NCI-H1694 treated with DMSO at 0.1 percent for 48 hours (cell line): ENCODE results near the gene SMARCA5.
"Not testable (repeated sequence)": the region's sequence is repeated elsewhere in the genome, so short reads cannot be mapped to it uniquely, and the experiment has no call there.

Experiments
- DNase-seq: peaks from one replicate; lab custom pipeline; 2025; lab: John Stamatoyannopoulos, UW

SMARCA5 gene, protein sequence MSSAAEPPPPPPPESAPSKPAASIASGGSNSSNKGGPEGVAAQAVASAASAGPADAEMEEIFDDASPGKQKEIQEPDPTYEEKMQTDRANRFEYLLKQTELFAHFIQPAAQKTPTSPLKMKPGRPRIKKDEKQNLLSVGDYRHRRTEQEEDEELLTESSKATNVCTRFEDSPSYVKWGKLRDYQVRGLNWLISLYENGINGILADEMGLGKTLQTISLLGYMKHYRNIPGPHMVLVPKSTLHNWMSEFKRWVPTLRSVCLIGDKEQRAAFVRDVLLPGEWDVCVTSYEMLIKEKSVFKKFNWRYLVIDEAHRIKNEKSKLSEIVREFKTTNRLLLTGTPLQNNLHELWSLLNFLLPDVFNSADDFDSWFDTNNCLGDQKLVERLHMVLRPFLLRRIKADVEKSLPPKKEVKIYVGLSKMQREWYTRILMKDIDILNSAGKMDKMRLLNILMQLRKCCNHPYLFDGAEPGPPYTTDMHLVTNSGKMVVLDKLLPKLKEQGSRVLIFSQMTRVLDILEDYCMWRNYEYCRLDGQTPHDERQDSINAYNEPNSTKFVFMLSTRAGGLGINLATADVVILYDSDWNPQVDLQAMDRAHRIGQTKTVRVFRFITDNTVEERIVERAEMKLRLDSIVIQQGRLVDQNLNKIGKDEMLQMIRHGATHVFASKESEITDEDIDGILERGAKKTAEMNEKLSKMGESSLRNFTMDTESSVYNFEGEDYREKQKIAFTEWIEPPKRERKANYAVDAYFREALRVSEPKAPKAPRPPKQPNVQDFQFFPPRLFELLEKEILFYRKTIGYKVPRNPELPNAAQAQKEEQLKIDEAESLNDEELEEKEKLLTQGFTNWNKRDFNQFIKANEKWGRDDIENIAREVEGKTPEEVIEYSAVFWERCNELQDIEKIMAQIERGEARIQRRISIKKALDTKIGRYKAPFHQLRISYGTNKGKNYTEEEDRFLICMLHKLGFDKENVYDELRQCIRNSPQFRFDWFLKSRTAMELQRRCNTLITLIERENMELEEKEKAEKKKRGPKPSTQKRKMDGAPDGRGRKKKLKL

DNA sequence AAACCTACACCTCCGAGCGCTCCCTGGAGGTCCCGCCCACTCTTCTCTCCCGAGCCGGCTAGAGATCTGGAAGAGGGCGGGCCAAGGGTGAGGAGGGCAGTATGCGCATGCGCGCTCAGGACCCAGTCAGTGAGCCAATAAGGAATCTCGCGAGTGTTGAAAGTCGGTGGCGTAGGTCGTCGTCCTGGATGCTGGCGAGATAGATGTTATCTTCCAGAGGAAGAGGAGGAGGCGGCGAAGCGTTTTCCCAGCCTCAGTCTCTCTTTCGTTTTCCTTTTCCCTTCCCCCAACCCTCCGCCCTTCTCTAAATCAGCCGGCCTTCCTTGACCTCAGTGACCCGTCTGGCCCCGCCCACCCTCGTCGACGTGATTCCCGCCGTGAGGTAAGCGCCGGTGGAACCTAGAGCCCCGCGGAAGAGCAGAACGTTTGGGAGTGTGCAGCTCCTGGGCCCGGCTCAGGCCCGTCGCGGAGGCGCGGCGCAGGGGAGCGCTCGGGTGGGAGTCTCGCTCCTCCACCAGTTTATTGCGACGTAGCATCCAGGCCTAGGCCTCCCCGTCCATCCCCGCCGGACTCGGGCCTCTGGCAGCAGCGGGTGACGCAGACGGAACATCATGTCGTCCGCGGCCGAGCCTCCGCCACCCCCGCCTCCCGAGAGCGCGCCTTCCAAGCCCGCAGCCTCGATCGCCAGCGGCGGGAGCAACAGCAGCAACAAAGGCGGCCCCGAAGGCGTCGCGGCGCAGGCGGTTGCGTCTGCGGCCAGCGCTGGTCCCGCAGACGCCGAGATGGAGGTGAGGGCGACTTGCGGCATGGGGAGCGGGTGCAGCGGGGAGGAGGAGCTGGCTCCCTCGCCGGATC, at the start of gene SMARCA5:
TSS of gene SMARCA5 (plus strand) at position 389 of the 855 bp plus-strand sequence. CDS start at position 612, 223 bp downstream.
- peak; percentile 92 for DNase-seq

DNA sequence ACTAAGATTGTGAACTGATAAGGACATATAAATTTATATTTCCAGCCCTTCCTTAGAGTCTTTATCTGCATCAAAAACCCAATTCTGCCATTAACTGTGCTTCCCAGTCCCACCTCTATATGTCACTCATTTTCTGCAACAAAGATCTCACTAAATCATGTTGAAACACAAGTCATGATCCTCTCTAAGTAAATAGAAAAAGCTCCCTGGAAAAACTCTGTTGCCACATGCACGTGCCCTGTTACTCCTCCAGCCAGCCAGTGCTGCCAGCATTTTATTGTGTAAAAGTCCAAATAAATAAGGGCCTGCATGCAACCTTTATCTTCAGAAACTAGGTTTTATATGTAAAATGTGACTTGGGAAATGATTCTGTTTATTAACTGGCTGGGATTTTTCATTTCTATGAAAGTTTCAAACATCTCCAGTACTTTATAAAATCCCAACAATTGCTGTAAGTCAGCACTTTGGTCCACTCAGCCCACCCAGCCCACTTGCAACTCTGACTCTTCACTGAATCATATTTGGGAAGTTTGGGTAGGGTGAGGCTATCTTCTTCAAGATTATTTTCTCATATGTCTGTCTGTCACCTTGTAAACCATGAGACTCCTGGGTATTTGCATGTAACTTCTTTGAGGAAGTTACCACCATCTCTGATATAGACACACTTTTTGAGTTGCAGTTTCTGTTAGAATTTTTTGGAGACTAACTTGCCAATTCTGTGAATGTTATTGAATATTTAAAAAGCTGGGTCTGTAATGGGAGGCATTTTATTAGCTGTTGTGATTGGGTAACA, 40.0 kb upstream of the SMARCA5 start:
- no peak for DNase-seq

DNA sequence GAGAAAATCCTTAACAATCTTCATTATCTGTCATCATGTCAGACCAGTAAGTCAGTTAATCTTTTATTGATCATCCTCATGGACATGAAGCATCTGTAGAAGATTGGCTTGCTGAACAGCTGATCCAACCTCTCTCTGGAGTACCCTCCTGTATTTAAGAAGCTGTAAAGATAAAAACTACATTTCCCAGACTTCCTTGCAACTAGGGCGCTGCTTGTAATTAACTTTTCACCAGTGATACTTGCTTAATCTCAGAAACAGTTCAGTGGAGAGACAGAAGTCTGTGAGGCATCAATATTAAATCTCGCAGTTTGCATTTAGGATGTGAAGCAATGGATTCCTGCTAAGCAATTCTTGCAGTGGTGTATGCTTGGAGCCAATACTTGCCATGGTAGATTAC, 36.0 kb upstream of the SMARCA5 start:
- no peak for DNase-seq

GRCh38 chr4:143481361-143481760, 32.1 kb upstream of the SMARCA5 start:
- DNase-seq, result no peak

DNA sequence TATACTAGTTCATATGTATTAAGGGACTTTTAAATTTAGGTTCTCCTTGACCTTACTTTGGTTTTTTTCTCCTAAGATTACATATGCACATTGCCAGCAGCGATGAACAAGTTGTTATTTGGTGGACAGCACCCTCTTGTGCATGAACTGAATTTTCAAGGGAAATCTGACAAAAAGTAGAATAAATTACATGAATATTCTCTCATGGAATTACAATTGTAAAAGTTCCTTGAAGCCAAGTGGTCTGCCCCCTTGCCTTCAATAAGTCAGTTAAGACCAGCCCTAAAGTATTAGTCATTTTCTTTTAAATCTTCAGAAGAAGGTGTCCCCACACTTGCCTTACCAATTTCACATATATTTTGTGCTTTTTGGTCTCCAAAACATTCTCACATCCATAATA, 30.7 kb upstream of the SMARCA5 start:
- peak; percentile 16 for DNase-seq

- DNase-seq, result no peak
Observed at GRCh38 chr4:143486314-143486713, 27.2 kb upstream of the SMARCA5 start.

DNA sequence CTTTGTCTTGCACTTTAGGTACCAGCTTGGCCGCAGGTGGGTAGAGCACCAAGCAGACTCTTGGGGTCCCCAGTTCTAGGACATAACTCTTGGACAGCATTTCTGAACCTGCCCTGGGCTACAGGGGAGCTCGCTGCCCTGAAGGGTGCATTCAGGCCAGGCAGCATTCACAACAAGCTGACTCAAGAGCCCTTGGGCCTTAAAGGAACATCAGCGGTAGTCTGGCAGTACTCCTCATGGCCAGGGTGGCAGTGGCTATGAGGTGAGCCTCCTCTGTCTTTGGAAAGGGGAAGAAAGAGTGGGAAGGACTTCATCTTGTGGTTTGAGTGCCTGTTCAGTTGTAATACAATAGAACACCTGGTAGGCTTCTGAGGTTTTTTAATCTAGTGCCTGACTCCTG, 24.8 kb upstream of the SMARCA5 start:
- DNase-seq, result no peak

DNA sequence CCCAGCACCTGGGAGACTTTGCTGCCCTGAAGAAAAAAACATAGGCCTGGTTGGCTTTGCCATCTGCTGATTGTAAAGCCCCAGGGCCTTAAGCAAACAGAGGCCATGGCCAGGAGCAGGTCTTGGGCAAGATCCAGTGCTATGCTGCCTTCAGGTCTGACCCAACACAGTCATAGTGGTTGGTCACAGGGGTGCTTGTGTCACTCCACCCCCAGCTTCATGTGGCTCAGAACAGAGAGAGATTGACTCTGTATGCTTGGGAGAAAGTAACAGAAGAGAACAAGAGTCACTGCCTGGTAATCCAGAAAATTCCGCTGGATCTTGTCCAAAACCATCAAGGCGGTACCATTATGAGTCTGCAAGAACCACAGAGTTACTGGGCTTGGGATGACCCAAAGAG, 24.4 kb upstream of the SMARCA5 start:
- DNase-seq, result no peak

DNA sequence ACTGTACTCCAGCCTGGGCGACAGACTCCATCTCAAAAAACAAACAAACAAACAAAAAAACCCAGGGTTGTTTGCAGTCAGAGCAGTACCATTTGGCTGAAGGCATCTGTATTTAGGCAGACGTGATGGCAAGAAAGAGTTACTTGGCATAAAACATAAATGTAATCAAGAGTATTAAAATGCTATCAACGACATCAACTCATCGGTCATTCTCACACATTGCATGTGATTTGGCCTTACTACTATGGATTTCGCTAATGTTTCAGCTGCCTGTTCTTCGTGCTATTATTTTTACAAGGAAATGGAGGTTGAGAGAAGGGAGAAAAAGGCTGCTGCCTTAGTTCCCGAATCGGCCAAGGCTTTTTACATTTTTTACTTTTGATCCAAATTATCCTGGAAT, 15.5 kb upstream of the SMARCA5 start:
- no peak for DNase-seq

DNA sequence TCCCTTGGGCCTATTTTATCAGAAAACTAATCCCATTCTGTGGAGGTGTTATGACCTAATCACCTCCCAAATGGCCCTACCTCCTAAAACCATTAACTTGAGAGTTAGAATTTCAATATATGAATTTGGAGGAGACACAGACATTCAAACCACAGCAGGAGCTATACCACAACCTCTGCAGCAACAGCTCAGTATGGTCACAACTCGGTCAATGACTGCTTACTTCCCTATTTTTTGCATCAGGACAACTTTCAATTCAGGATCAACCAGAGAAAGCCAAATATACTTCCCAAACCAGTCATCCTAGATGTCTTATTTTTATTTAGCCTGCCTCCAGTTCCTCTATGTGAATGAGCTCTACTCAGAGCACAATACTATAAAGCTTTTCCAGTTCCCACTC, 11.3 kb upstream of the SMARCA5 start:
- no peak for DNase-seq

GRCh38 chr4:143506031-143506430, 7.5 kb upstream of the SMARCA5 start:
- no peak for DNase-seq

GRCh38 chr4:143511906-143512305, 1.6 kb upstream of the SMARCA5 start:
- no peak for DNase-seq

GRCh38 chr4:143512978-143513313, 556 bp upstream of the SMARCA5 start:
- no peak for DNase-seq

DNA sequence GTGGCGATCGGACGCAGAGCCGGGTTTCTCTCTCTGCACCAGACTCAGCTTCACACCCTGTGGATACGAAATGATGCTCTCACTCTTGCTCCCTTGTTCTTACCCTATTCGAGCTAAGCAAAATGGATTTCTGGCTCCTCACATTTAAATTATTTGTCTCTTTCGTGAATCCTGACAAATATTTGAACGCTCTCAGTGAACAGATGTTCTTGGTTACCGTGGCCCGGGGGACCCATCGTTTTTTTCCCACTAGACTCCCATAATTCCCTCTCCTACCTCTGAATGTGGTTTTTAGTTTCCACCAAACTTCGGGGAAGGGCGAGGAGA, 630 bp downstream of the SMARCA5 start:
- DNase-seq, result peak; percentile 3

- no peak for DNase-seq
Observed at GRCh38 chr4:143514497-143514896, 995 bp downstream of the SMARCA5 start.

DNA sequence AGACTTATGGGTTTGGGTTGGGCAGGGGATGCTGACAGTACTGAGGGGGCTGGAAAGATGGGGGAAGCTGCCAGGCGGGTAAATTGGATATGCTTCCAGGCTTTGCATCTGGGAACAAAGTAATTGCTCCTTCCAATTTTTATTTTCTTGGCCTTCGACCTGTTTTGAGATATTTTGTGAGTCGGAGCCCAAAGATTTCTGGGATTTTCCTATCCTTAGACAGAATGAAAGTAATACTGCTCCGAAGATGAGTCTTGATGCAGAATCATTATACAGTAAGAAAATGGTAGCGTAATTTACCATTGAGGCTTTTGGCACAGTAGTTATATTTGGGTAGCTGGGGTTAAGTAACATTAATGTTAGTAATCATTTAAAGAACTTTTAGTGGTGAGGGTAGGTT, 1.4 kb downstream of the SMARCA5 start:
- DNase-seq, result no peak

DNA sequence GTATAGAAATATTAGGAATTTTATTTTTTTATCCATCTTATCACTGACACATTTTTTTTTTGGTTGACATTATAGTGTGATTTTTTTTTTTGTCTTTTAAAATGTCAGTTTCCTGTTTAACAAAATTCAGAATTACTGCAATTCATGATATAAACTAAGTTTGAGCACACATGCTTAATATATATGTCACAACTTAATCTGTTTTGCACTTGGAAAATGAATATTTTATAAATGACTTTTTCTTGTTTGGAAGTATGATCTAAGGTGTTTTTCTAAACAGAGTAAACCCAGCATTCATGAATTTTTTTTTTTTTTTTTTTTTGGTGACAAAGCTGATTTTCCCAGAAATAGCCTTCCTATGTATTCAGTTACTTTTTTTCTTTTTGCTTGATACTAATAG, 2.4 kb downstream of the SMARCA5 start:
- no peak for DNase-seq

GRCh38 chr4:143517764-143518163, 4.3 kb downstream of the SMARCA5 start:
- no peak for DNase-seq

- no peak for DNase-seq
Observed at GRCh38 chr4:143524211-143524610, 10.7 kb downstream of the SMARCA5 start.

DNA sequence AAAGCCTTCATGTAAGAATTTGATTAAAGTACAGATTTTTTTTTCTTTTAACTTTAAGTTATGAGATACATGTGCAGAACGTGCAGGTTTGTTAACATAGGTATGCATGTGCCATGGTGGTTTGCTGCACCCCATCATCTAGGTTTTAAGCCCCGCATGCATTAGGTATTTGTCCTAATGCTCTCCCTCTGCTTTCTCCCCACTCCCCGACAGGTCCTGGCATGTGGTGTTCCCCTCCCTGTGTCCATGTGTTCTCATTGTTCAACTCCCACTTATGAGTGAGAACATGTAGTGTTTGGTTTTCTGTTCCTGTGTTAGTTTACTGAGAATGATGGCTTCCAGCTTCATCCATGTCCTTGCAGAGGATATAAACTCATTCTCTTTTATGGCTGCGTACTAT, 14.5 kb downstream of the SMARCA5 start:
- DNase-seq, result not testable (repeated sequence)

DNA sequence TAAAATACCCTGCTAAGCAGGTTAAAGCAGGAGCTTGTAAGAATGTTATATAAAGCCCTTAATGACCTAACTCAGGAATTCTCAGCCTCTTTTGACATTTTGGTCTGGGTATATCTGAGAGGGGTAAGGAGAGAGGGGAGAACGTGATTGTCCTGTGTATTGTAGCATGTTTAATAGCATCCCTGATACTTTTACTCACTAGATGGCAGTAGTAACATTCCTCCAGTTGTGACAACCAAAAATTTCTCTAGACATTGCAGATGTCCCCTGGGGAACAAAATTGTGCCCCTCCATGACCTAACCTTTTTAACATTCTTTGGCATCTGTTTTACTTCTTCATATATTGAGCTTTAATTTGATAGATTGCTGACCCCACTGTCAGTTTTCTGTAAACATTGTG, 17.9 kb downstream of the SMARCA5 start:
- DNase-seq, result no peak
